Activated CD8-positive, alpha-beta memory T cell treated with anti-CD3 and anti-CD28 coated beads, Interleukin-2, amount 10 ng/mL, durations not matched to agents 7 days and 5 days (primary cell): Measurements from ENCODE around the gene LRMDA. TPM values are rescaled to one million over a fixed set of nuclear protein-coding genes. Genes with fewer than 3 reads are reported as not detected.
"Not testable (repeated sequence)": the region's sequence is repeated elsewhere in the genome, so short reads cannot be mapped to it uniquely, and the experiment has no call there.

Source experiments
- ATAC-seq: fragments of 150-1000 bp; cut with Tn5 transposase; one replicate; pipeline ENCODE4 v1.10.0; 2021; ENCODE audit warnings: moderate library complexity
- CTCF ChIA-PET: fragments of 350-600 bp; sonication (Branson Sonifier 250); formaldehyde crosslinking; loops from one replicate; lab custom pipeline; 2021; ENCODE audit warnings: antibody characterized with exemption; lab: Charles Lee
- DNase-seq: peaks from one replicate; pipeline ENCODE4 v3.0.0-alpha.2; 2020
- H3K27ac Mint-ChIP-seq: one replicate; pipeline ENCODE4 v1.8.0; 2021; ENCODE audit warnings: mild to moderate bottlenecking, mixed read lengths
- H3K27me3 Mint-ChIP-seq: one replicate; pipeline ENCODE4 v1.8.0; 2021; ENCODE audit warnings: mixed read lengths
- H3K36me3 Mint-ChIP-seq: one replicate; pipeline ENCODE4 v1.8.0; 2021; ENCODE audit warnings: mild to moderate bottlenecking, mixed read lengths
- H3K4me1 Mint-ChIP-seq: one replicate; pipeline ENCODE4 v1.8.0; 2021; ENCODE audit warnings: mixed read lengths
- H3K4me3 Mint-ChIP-seq: one replicate; pipeline ENCODE4 v1.8.0; 2021; ENCODE audit warnings: mild to moderate bottlenecking, moderate library complexity, mixed read lengths
- H3K9me3 Mint-ChIP-seq: one replicate; pipeline ENCODE4 v1.8.0; 2022; ENCODE audit warnings: low read depth, mixed read lengths
- total RNA-seq, 2 experiments: library from RNA; stranded (reverse); gene quantifications; one replicate each; pipeline ENCODE4 v1.2.3, GENCODE V29; 2021

The LRMDA gene
- total RNA-seq, 2 experiments from 2014 or later: not detected

DNA sequence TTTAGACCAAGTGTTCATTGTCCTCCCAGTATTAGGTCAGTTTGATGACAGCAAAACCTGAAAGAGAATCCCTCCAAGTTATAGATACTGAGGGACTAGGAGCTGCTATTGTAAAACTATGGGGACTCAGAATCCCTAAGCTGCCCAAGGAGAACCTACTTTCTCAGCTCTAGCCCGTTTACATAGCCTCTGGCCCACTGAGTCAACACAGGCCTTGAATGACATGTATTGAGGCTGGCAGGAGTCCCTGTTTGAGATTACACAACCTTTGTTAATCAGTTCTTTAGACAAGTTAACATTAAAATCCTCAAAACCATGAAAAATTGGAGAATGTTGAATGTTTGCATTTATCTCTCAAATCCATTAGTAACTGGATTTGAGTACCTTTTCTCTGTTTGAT lies 1127.2 kb downstream of the LRMDA start:
- Mint-ChIP-seq H3K4me3 (no peak overlapping the region), H3K9me3 (no peaks in the 10 kb centered on the region), H3K4me1 (no peaks in the 10 kb centered on the region), H3K27ac (no peak overlapping the region), H3K27me3 (no peaks in the 10 kb centered on the region), H3K36me3 (no peaks in the 10 kb centered on the region)
- CTCF ChIA-PET: no interaction called here
- ATAC-seq (no peak), DNase-seq (no peak)

DNA sequence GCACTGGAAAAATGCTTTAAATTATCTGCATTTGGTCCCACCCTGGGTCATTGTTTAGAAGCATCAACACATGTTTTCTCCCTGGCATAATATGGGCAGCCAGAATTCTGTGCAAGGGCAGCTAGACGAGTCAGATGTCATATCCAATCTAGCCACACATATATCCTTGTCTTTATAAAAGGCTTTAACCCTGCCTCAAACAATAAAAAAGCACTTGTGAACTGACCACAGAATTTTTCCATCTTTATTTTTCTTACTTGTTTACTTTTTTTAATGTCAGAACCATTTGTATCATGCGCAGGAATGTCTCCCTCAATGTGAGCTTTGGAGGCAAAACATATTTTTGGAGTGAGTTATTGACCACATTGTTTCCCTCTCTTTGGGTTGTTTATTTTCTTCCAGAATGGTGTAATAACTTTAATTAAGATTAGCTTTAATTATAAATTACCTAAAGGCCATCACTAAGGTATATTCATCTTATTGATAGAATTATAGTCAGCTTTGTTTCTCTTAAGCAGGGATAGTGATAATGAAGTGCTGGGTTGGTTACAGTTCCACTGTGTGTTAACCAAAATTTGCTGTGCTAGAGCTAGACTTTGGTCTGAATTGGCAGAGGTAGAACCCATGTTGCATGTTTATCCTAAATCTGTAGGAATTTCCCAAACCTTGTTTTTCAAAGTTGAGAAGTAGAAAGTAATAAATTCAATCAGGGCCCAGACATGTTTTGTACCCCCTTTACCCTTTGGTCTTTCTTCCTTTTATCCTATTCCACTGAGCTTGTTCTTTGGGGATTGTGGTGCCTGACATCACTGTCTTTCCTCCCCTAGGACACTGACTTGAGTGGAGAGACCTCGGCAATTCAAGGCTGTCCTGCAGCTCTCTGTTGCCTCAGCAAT lies 1127.8 kb downstream of the LRMDA start:
- DNase-seq (no peak), ATAC-seq (no peak)
- Mint-ChIP-seq H3K9me3 (no peaks in the 10 kb centered on the region), H3K27me3 (no peaks in the 10 kb centered on the region), H3K27ac (no peak overlapping the region), H3K4me1 (no peaks in the 10 kb centered on the region), H3K4me3 (no peak overlapping the region), H3K36me3 (no peaks in the 10 kb centered on the region)
- CTCF ChIA-PET: no interaction called here

GRCh38 chr10:76559892-76560220 lies 1128.4 kb downstream of the LRMDA start:
- no peak overlapping the region for H3K27ac Mint-ChIP-seq
- H3K36me3 Mint-ChIP-seq: no peaks in the 10 kb centered on the region
- no peaks in the 10 kb centered on the region for H3K9me3 Mint-ChIP-seq
- DNase-seq (no peak), ATAC-seq (no peak)
- H3K4me3 Mint-ChIP-seq: no peak overlapping the region
- CTCF ChIA-PET: no interaction called here
- no peaks in the 10 kb centered on the region for H3K4me1 Mint-ChIP-seq
- H3K27me3 Mint-ChIP-seq: no peaks in the 10 kb centered on the region

DNA sequence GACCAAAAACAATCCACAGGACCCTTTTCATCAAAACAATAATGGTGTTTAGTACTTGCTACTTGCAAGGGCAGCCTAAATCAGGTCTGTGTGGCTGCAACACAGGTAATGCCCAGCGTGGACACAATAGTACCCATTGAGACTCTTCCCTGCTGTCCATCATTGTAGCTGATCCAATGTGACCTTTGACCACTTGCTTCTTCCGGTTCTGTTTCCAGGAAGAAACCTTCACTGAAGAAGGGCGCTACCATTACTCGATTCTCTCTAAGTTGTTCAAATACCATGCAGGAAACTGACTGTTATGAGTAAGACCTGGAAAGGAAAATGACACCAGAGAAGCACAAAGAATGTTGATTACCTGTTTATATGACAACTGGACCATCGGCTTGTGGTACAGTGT lies 1128.9 kb downstream of the LRMDA start:
- H3K4me1 Mint-ChIP-seq: no peaks in the 10 kb centered on the region
- no peak for ATAC-seq
- CTCF ChIA-PET: no interaction called here
- DNase-seq: no peak
- no peak overlapping the region for H3K27ac Mint-ChIP-seq
- no peaks in the 10 kb centered on the region for H3K9me3 Mint-ChIP-seq
- no peaks in the 10 kb centered on the region for H3K27me3 Mint-ChIP-seq
- no peaks in the 10 kb centered on the region for H3K36me3 Mint-ChIP-seq
- H3K4me3 Mint-ChIP-seq: no peak overlapping the region

DNA sequence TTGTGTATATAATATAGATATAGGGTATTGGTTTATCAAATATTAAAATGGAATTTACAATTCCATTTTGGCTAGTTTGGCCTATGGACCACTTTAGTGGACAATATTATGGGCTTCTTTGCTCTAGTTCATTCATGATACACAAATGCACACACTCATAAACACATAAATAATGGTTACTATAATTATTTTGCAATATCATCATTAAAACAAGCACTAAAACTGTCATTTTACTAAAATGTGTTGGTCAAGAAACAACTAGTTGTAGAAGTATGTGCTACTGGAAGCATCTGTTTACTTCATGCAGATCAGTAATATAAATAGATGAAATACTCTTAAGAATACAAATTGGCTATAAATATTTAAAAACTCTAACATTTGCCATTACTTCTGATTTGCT lies 1131.9 kb downstream of the LRMDA start:
- DNase-seq (no peak), ATAC-seq (no peak)
- CTCF ChIA-PET: no interaction called here
- H3K36me3 Mint-ChIP-seq: no peaks in the 10 kb centered on the region
- H3K4me3 Mint-ChIP-seq: no peak overlapping the region
- no peak overlapping the region for H3K27ac Mint-ChIP-seq
- H3K4me1 Mint-ChIP-seq: no peaks in the 10 kb centered on the region
- no peaks in the 10 kb centered on the region for H3K27me3 Mint-ChIP-seq
- peaks cover 3% of the 10 kb centered on the region for H3K9me3 Mint-ChIP-seq

GRCh38 chr10:76572021-76572420 lies 1140.6 kb downstream of the LRMDA start:
- ATAC-seq (no peak), DNase-seq (no peak)
- H3K4me1 Mint-ChIP-seq: no peaks in the 10 kb centered on the region
- peaks cover 3% of the 10 kb centered on the region for H3K9me3 Mint-ChIP-seq
- H3K27ac Mint-ChIP-seq: no peak overlapping the region
- H3K27me3 Mint-ChIP-seq: no peaks in the 10 kb centered on the region
- CTCF ChIA-PET: no interaction called here
- no peaks in the 10 kb centered on the region for H3K36me3 Mint-ChIP-seq
- no peak overlapping the region for H3K4me3 Mint-ChIP-seq

- H3K4me3 Mint-ChIP-seq: no peak overlapping the region
- H3K27ac Mint-ChIP-seq: no peak overlapping the region
- no peak for DNase-seq
- H3K36me3 Mint-ChIP-seq: no peaks in the 10 kb centered on the region
- CTCF ChIA-PET: no interaction called here
- ATAC-seq: no peak
- peaks cover 6% of the 10 kb centered on the region for H3K9me3 Mint-ChIP-seq
- H3K4me1 Mint-ChIP-seq: no peaks in the 10 kb centered on the region
- no peaks in the 10 kb centered on the region for H3K27me3 Mint-ChIP-seq
Observed at GRCh38 chr10:76576276-76576962, 1145.0 kb downstream of the LRMDA start.

DNA sequence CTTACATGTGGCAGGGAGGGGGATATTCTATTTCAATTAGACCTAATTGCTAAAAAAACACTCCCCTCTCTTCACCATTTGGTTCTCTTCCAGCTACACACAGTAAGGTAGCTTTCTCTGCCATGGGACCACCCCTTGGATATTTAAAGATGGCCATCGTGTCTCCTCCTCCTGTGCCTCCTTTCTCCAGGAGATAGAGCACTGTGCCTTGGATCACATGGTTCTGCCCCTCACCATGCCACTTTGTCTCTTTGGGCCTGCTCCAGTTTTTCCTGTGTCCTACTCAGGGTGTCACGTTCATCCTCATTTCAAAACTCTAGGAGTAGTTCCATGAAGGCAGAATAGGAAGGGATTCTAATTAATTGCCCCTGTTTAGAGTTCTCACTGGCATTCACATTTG lies 1146.0 kb downstream of the LRMDA start:
- DNase-seq (no peak), ATAC-seq (no peak)
- no peaks in the 10 kb centered on the region for H3K27me3 Mint-ChIP-seq
- H3K27ac Mint-ChIP-seq: no peak overlapping the region
- CTCF ChIA-PET: no interaction called here
- peaks cover 11% of the 10 kb centered on the region for H3K9me3 Mint-ChIP-seq
- H3K4me3 Mint-ChIP-seq: no peak overlapping the region
- H3K36me3 Mint-ChIP-seq: no peaks in the 10 kb centered on the region
- H3K4me1 Mint-ChIP-seq: no peaks in the 10 kb centered on the region

GRCh38 chr10:76581506-76582256 lies 1150.3 kb downstream of the LRMDA start:
- Mint-ChIP-seq H3K4me3 (no peak overlapping the region), H3K4me1 (no peaks in the 10 kb centered on the region), H3K9me3 (peaks cover 13% of the 10 kb centered on the region), H3K36me3 (no peaks in the 10 kb centered on the region), H3K27me3 (no peaks in the 10 kb centered on the region), H3K27ac (no peak overlapping the region)
- no peak for ATAC-seq
- no peak for DNase-seq
- CTCF ChIA-PET: no interaction called here

GRCh38 chr10:76582531-76582930 lies 1151.1 kb downstream of the LRMDA start:
- H3K27me3 Mint-ChIP-seq: no peaks in the 10 kb centered on the region
- ATAC-seq (no peak), DNase-seq (no peak)
- H3K9me3 Mint-ChIP-seq: peaks cover 13% of the 10 kb centered on the region
- H3K4me1 Mint-ChIP-seq: no peaks in the 10 kb centered on the region
- no peak overlapping the region for H3K4me3 Mint-ChIP-seq
- no peaks in the 10 kb centered on the region for H3K36me3 Mint-ChIP-seq
- no peak overlapping the region for H3K27ac Mint-ChIP-seq
- CTCF ChIA-PET: no interaction called here

GRCh38 chr10:76583711-76584161 lies 1152.3 kb downstream of the LRMDA start:
- H3K27me3 Mint-ChIP-seq: no peaks in the 10 kb centered on the region
- no peaks in the 10 kb centered on the region for H3K4me1 Mint-ChIP-seq
- DNase-seq (no peak), ATAC-seq (no peak)
- no peak overlapping the region for H3K27ac Mint-ChIP-seq
- peaks cover 13% of the 10 kb centered on the region for H3K9me3 Mint-ChIP-seq
- H3K4me3 Mint-ChIP-seq: no peak overlapping the region
- H3K36me3 Mint-ChIP-seq: no peaks in the 10 kb centered on the region
- CTCF ChIA-PET: interaction anchor here (1.1 kb wide), 1 partner anchor 18 kb away, joined by 3 read pairs; no protein-coding TSS in a partner anchor

DNA sequence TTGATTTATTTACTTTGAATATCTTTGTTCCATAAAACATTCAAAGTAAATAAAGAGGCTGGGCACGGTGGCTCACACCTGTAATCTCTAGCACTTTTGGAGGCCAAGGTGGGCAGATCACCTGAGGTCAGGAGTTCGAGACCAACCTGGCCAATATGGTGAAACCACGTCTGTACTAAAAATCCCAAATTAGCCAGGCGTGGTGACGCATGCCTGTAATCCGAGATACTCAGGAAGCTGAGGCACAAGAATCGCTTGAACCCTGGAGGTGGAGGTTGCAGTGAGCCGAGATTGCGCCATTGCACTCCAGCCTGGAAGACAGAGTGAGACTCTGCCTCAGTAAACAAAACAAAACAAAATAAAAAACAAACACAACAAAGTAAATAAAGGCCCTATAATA lies 1153.0 kb downstream of the LRMDA start:
- DNase-seq, H3K27me3 Mint-ChIP-seq, ATAC-seq, H3K4me1 Mint-ChIP-seq, H3K27ac Mint-ChIP-seq, H3K9me3 Mint-ChIP-seq, H3K36me3 Mint-ChIP-seq, H3K4me3 Mint-ChIP-seq: not testable (repeated sequence)
- CTCF ChIA-PET: interaction anchor here (1.1 kb wide), 1 partner anchor 19 kb away, joined by 3 read pairs; no protein-coding TSS in a partner anchor
